SU-DHL-6 (cell line): ENCODE data around the gene UTS2R.

ENCODE experiments used
- H2AFZ ChIP-seq: fragments of 200-600 bp; sonication (generic); 2 replicates; pipeline ENCODE4 v1.6.1; 2014; ENCODE audit warnings: low read depth, mild to moderate bottlenecking, moderate library complexity, mixed read lengths, antibody characterized with exemption, low read length; ENCODE audit not compliant: severe bottlenecking
- H3F3A ChIP-seq: fragments of 200-600 bp; shearing (Covaris generic); 2 replicates; pipeline ENCODE4 v1.6.0; 2016; ENCODE audit warnings: antibody characterized with exemption, mild to moderate bottlenecking; ENCODE audit not compliant: insufficient read depth
- H3K27ac ChIP-seq: fragments of 200-600 bp; sonication (generic); 2 replicates; pipeline ENCODE4 v1.5.1; 2016; ENCODE audit warnings: low read depth, mild to moderate bottlenecking, low read length, moderate library complexity, mixed read lengths
- H3K27me3 ChIP-seq: fragments of 200-600 bp; sonication (generic), shearing (Covaris generic); 2 replicates; pipeline ENCODE4 v1.6.0; 2014; ENCODE audit warnings: mild to moderate bottlenecking, low read length
- H3K36me3 ChIP-seq: fragments of 200-600 bp; sonication (generic); 2 replicates; pipeline ENCODE4 v1.6.1; 2014; ENCODE audit warnings: mild to moderate bottlenecking, low read length, mixed read lengths
- H3K4me2 ChIP-seq: fragments of 300-600, 200-600 bp; shearing (Covaris generic), sonication (generic); 2 replicates; pipeline ENCODE4 v1.6.0; 2014; ENCODE audit warnings: low read length, low read depth, mild to moderate bottlenecking; ENCODE audit not compliant: poor library complexity, severe bottlenecking
- H3K4me3 ChIP-seq: fragments of 200-600 bp; sonication (generic); 2 replicates; pipeline ENCODE4 v1.5.1; 2014; ENCODE audit warnings: antibody characterized with exemption, low read length, mild to moderate bottlenecking, mixed read lengths; ENCODE audit not compliant: insufficient read depth, poor library complexity, severe bottlenecking
- H3K79me2 ChIP-seq: fragments of 200-600 bp; sonication (generic); 2 replicates; pipeline ENCODE4 v1.6.1; 2014; ENCODE audit warnings: mild to moderate bottlenecking, low read length, moderate library complexity; ENCODE audit not compliant: insufficient read depth
- H3K9ac ChIP-seq: fragments of 200-600 bp; sonication (generic); 2 replicates; pipeline ENCODE4 v1.7.0; 2014; ENCODE audit warnings: mild to moderate bottlenecking, low read length
- H3K9me2 ChIP-seq: fragments of 200-600 bp; sonication (generic); replicated peaks from 2 replicates; pipeline ENCODE4 v1.6.1; 2014; ENCODE audit warnings: low read length; ENCODE audit not compliant: insufficient read depth
- H3K9me3 ChIP-seq: fragments of 200-600 bp; sonication (generic); 2 replicates; pipeline ENCODE4 v1.6.1; 2014; ENCODE audit warnings: low read length, mixed read lengths; ENCODE audit not compliant: insufficient read depth
- H4K20me1 ChIP-seq: fragments of 200-600 bp; sonication (generic); 2 replicates; pipeline ENCODE4 v1.6.1; 2014; ENCODE audit warnings: low read depth, mild to moderate bottlenecking, antibody characterized with exemption, low read length, moderate library complexity, mixed read lengths
- EZH2phosphoT487 ChIP-seq: fragments of 200-600 bp; sonication (generic), shearing (Covaris generic); conservative IDR thresholded peaks from 2 replicates; pipeline ENCODE4 v1.6.1; 2018; ENCODE audit warnings: mild to moderate bottlenecking, antibody characterized with exemption, low read length, moderate library complexity, mixed read lengths
- TF ChIP-seq, protein P1 (sequence below): fragments of 200-600 bp; sonication (generic); IDR thresholded peaks from one replicate; pipeline ENCODE4 v1.5.1; 2017; ENCODE audit warnings: antibody characterized with exemption, mild to moderate bottlenecking, low read length, moderate library complexity; ENCODE audit not compliant: insufficient read depth, poor library complexity, severe bottlenecking

UTS2R gene

GRCh38 chr17:82405051-82405450 is 33.5 kb downstream of the UTS2R start:
- Histone ChIP-seq H3K36me3 (no peaks in the 10 kb centered on the region), H3K4me3 (no peak overlapping the region), H3K9ac (no peak overlapping the region), H3K4me2 (no peak overlapping the region), H3K79me2 (no peaks in the 10 kb centered on the region), H4K20me1 (no peaks in the 10 kb centered on the region), H3K27ac (no peak overlapping the region), H3F3A (0 out of 2 replicates have a peak, but pooled peaks cover 4% of the 10 kb centered on the region), H3K27me3 (no peaks in the 10 kb centered on the region), H3K9me2 (no peaks in the 10 kb centered on the region), H3K9me3 (no peaks in the 10 kb centered on the region), H2AFZ (no peak overlapping the region)
- TF ChIP-seq EZH2phosphoT487 = no peak
- TF ChIP-seq, protein P1, sequence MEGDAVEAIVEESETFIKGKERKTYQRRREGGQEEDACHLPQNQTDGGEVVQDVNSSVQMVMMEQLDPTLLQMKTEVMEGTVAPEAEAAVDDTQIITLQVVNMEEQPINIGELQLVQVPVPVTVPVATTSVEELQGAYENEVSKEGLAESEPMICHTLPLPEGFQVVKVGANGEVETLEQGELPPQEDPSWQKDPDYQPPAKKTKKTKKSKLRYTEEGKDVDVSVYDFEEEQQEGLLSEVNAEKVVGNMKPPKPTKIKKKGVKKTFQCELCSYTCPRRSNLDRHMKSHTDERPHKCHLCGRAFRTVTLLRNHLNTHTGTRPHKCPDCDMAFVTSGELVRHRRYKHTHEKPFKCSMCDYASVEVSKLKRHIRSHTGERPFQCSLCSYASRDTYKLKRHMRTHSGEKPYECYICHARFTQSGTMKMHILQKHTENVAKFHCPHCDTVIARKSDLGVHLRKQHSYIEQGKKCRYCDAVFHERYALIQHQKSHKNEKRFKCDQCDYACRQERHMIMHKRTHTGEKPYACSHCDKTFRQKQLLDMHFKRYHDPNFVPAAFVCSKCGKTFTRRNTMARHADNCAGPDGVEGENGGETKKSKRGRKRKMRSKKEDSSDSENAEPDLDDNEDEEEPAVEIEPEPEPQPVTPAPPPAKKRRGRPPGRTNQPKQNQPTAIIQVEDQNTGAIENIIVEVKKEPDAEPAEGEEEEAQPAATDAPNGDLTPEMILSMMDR = no peak

- Histone ChIP-seq H2AFZ (no peak overlapping the region), H3K9me3 (no peaks in the 10 kb centered on the region), H3K4me2 (no peak overlapping the region), H3K4me3 (no peak overlapping the region), H4K20me1 (no peaks in the 10 kb centered on the region), H3K27me3 (no peaks in the 10 kb centered on the region), H3K79me2 (no peaks in the 10 kb centered on the region), H3F3A (0 out of 2 replicates have a peak, but pooled peaks cover 4% of the 10 kb centered on the region), H3K36me3 (no peaks in the 10 kb centered on the region), H3K9me2 (no peaks in the 10 kb centered on the region), H3K27ac (no peak overlapping the region), H3K9ac (no peak overlapping the region)
- no peak for TF ChIP-seq EZH2phosphoT487
- TF ChIP-seq, protein P1 = no peak
These were observed 34.6 kb downstream of the UTS2R start for GRCh38 chr17:82406131-82406671.

DNA sequence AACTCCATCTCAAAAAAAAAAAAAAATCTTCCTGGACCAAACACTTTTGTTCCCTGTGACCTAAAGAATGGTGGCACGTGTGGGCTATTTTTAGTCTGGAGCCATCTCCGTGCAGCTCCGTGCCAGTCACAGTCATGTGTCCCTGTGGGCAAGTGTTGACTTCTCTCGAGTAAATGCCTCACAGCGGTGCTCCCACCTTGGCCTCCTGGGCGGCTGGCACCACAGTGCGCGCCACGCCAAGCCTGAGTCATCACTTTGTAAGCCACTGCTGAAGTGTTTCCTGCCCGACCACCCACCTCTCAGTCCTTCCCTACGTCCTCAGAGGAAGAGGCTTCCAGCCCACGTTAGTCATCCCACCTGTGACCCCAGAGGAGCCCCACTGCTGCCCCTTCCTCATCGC is 35.7 kb downstream of the UTS2R start:
- no peaks in the 10 kb centered on the region for H4K20me1 ChIP-seq
- H2AFZ ChIP-seq = no peak overlapping the region
- no peak overlapping the region for H3K4me3 ChIP-seq
- H3F3A ChIP-seq = 0 out of 2 replicates have a peak, but pooled peaks cover 4% of the 10 kb centered on the region
- H3K4me2 ChIP-seq = no peak overlapping the region
- no peaks in the 10 kb centered on the region for H3K36me3 ChIP-seq
- no peaks in the 10 kb centered on the region for H3K9me2 ChIP-seq
- no peaks in the 10 kb centered on the region for H3K9me3 ChIP-seq
- no peaks in the 10 kb centered on the region for H3K79me2 ChIP-seq
- no peak overlapping the region for H3K27ac ChIP-seq
- H3K27me3 ChIP-seq = no peaks in the 10 kb centered on the region
- no peak for TF ChIP-seq EZH2phosphoT487
- TF ChIP-seq, protein P1 = no peak
- no peak overlapping the region for H3K9ac ChIP-seq
